Colonic mucosa (tissue), 4 donors: ENCODE data around the gene RNASE9. TPM values are rescaled to one million over a fixed set of nuclear protein-coding genes. Genes with fewer than 3 reads are reported as not detected.
"Not testable (repeated sequence)": the region's sequence is repeated elsewhere in the genome, so short reads cannot be mapped to it uniquely, and the experiment has no call there.

ENCODE experiments used
- DNase-seq: peaks from one replicate; pipeline ENCODE4 v3.0.0-alpha.2; 2020
- H3K27ac ChIP-seq: fragments of 200-600 bp; one replicate; pipeline ENCODE4 v1.8.0; 2021
- H3K27me3 ChIP-seq: fragments of 200-600 bp; one replicate; pipeline ENCODE4 v1.8.0; 2021
- H3K36me3 ChIP-seq: fragments of 200-600 bp; one replicate; pipeline ENCODE4 v1.8.0; 2021
- H3K4me1 ChIP-seq: fragments of 200-600 bp; one replicate; pipeline ENCODE4 v1.8.0; 2021; ENCODE audit warnings: mild to moderate bottlenecking
- H3K4me3 ChIP-seq: fragments of 200-600 bp; one replicate; pipeline ENCODE4 v1.8.0; 2021
- H3K9ac ChIP-seq, 2 donors: one replicate each; pipeline ENCODE4 v1.7.0; 2013; ENCODE audit warnings: control low read depth in 2 of 2, low read depth in 2 of 2, low read length in 2 of 2
- H3K9me3 ChIP-seq: fragments of 200-600 bp; one replicate; pipeline ENCODE4 v1.8.0; 2021
- CTCF ChIP-seq: fragments of 200-600 bp; IDR thresholded peaks from one replicate; pipeline ENCODE4 v1.8.0; 2022; ENCODE audit warnings: antibody characterized with exemption, mild to moderate bottlenecking
- intact Hi-C: fragments of 100-400 bp; cut with DNase I; formaldehyde crosslinking; loops from one replicate; pipeline ENCODE4 v1.14.1; 2022
- total RNA-seq, 2 donors: library from RNA; stranded (reverse); fragmentation: NEBNext Ultra II Directional in 1 of 2; extraction: Animal tissue kit (Norgen Biotek cat#: 25700) in 1 of 2; gene quantifications; one replicate each; pipeline ENCODE4 v1.2.1, GENCODE V29; 2021
- donor health status: healthy.
- donor health status: DM: no; HTN: no; CAD: no.
- donor health status: DM: no; HTN: no; CAD: no.

Gene RNASE9
- total RNA-seq, 2 donors from 2014 or later: not detected

- no peaks in the 10 kb centered on the region for H3K27me3 ChIP-seq
- H3K9me3 ChIP-seq: no peaks in the 10 kb centered on the region
- intact Hi-C loops: no loop called here
- H3K4me1 ChIP-seq: no peaks in the 10 kb centered on the region
- TF ChIP-seq CTCF: no peak
- H3K4me3 ChIP-seq: no peak overlapping the region
- no peaks in the 10 kb centered on the region for H3K36me3 ChIP-seq
- no peak overlapping the region for H3K9ac ChIP-seq
- no peak for DNase-seq
- no peak overlapping the region for H3K27ac ChIP-seq
Measured at GRCh38 chr14:20583142-20583541, 22.3 kb upstream of the RNASE9 start.

- Histone ChIP-seq H3K9ac (no peak overlapping the region), H3K27me3 (no peaks in the 10 kb centered on the region), H3K27ac (no peak overlapping the region), H3K4me1 (no peaks in the 10 kb centered on the region), H3K36me3 (no peaks in the 10 kb centered on the region), H3K9me3 (no peaks in the 10 kb centered on the region), H3K4me3 (no peak overlapping the region)
- no peak for TF ChIP-seq CTCF
- intact Hi-C loops: no loop called here
- no peak for DNase-seq
Measured at GRCh38 chr14:20580242-20580641, 19.4 kb upstream of the RNASE9 start.

- Histone ChIP-seq H3K9ac (no peak overlapping the region), H3K27me3 (no peaks in the 10 kb centered on the region), H3K36me3 (no peaks in the 10 kb centered on the region), H3K4me3 (no peak overlapping the region), H3K27ac (no peak overlapping the region), H3K9me3 (no peaks in the 10 kb centered on the region), H3K4me1 (no peaks in the 10 kb centered on the region)
- no peak for TF ChIP-seq CTCF
- intact Hi-C loops: no loop called here
- no peak for DNase-seq
Measured at GRCh38 chr14:20578784-20579502, 18.1 kb upstream of the RNASE9 start.

- intact Hi-C loops: no loop called here
- no peak overlapping the region for H3K4me3 ChIP-seq
- H3K4me1 ChIP-seq: no peaks in the 10 kb centered on the region
- H3K27me3 ChIP-seq: no peaks in the 10 kb centered on the region
- no peak for TF ChIP-seq CTCF
- H3K36me3 ChIP-seq: no peaks in the 10 kb centered on the region
- no peak overlapping the region for H3K27ac ChIP-seq
- DNase-seq: no peak
- no peaks in the 10 kb centered on the region for H3K9me3 ChIP-seq
- H3K9ac ChIP-seq: no peak overlapping the region
Measured at GRCh38 chr14:20578325-20578724, 17.5 kb upstream of the RNASE9 start.

GRCh38 chr14:20572382-20572990 is 11.6 kb upstream of the RNASE9 start:
- intact Hi-C loops, H3K27me3 ChIP-seq: not testable (repeated sequence)

GRCh38 chr14:20570720-20571119 is 9.9 kb upstream of the RNASE9 start:
- intact Hi-C loops, H3K9me3 ChIP-seq, H3K27ac ChIP-seq, H3K36me3 ChIP-seq, DNase-seq, H3K27me3 ChIP-seq, H3K9ac ChIP-seq, H3K4me1 ChIP-seq, H3K4me3 ChIP-seq: not testable (repeated sequence)

More at GRCh38 chr14:20572382-20572990, 11.6 kb upstream of the RNASE9 start:
- not testable (repeated sequence) for H3K9ac ChIP-seq, H3K4me3 ChIP-seq, DNase-seq, H3K4me1 ChIP-seq, H3K27ac ChIP-seq, H3K36me3 ChIP-seq, H3K9me3 ChIP-seq

- H3K9me3 ChIP-seq, intact Hi-C loops, H3K27me3 ChIP-seq, H3K4me1 ChIP-seq, H3K27ac ChIP-seq, H3K9ac ChIP-seq, DNase-seq, H3K36me3 ChIP-seq, H3K4me3 ChIP-seq: not testable (repeated sequence)
Measured at GRCh38 chr14:20569865-20570264, 9.0 kb upstream of the RNASE9 start.
